Tibial nerve (tissue), 4 donors: ENCODE results near the gene ATP1A4. TPM values are rescaled to one million over a fixed set of nuclear protein-coding genes. Genes with fewer than 3 reads are reported as not detected.
A peak's percentile ranks its signal among the peaks of the same experiment; 100 is the strongest.
"Not testable (repeated sequence)": the region's sequence is repeated elsewhere in the genome, so short reads cannot be mapped to it uniquely, and the experiment has no call there.

Experiments
- DNase-seq, 2 donors: peaks; one replicate each; pipeline ENCODE4 v3.0.0-alpha.2; 2019; ENCODE audit warnings: low spot score in 2 of 2
- H3K27ac ChIP-seq, 4 donors: fragments of 200-600 bp; sonication (generic) in 3 of 4; one replicate each; pipeline ENCODE4 v1.5.1; 2017 to 2019; ENCODE audit warnings: mild to moderate bottlenecking in 1 of 4
- H3K27me3 ChIP-seq, 2 donors: fragments of 200-600 bp; sonication (generic) in 1 of 2; one replicate each; pipeline versions ENCODE4 v1.5.1 to v1.6.0; 2017 to 2019
- H3K36me3 ChIP-seq, 3 donors: fragments of 200-600 bp; sonication (generic); one replicate each; pipeline ENCODE4 v1.5.1; 2018 to 2019
- H3K4me1 ChIP-seq, 4 donors: fragments of 200-600 bp; sonication (generic) in 3 of 4; one replicate each; pipeline ENCODE4 v1.5.1; 2017 to 2019
- H3K4me3 ChIP-seq, 4 donors: fragments of 200-600 bp; sonication (generic) in 3 of 4; one replicate each; pipeline ENCODE4 v1.5.1; 2017 to 2019; ENCODE audit warnings: mild to moderate bottlenecking in 1 of 4, moderate library complexity in 1 of 4
- H3K9me3 ChIP-seq, 4 donors: fragments of 200-600 bp; sonication (generic) in 3 of 4; one replicate each; pipeline ENCODE4 v1.5.1; 2017 to 2019
- CTCF ChIP-seq, 5 experiments: fragments of 200-600 bp in 3 of 5; fragments of 450-650 bp in 2 of 5; sonication (generic) in 3 of 5; IDR thresholded peaks; one replicate each; pipeline ENCODE4 v1.5.1; 2016 to 2019; ENCODE audit warnings: antibody characterized with exemption in 5 of 5, mild to moderate bottlenecking in 3 of 5, moderate library complexity in 2 of 5
- EP300 ChIP-seq, 2 donors: sonication (generic); formaldehyde crosslinking; IDR thresholded peaks; one replicate each; pipeline ENCODE4 v1.6.1; 2017; ENCODE audit warnings: antibody characterized with exemption in 2 of 2, mild to moderate bottlenecking in 1 of 2
- POLR2A ChIP-seq, 2 donors: fragments of 450-650 bp; IDR thresholded peaks; one replicate each; pipeline ENCODE4 v1.6.1; 2017; ENCODE audit warnings: antibody characterized with exemption in 2 of 2, mild to moderate bottlenecking in 2 of 2, moderate library complexity in 2 of 2
- WGBS, 2 donors: methylation state at CpG; one replicate each; pipeline ENCODE4 v1.1.5; 2018; 5-methylcytosine and 5-hydroxymethylcytosine counted together
- total RNA-seq, 4 donors: library from RNA; depleted of rRNA; stranded (reverse); fragments of >200 nt; gene quantifications; one replicate each; pipeline ENCODE4 v1.1.0, GENCODE V29; 2016

The ATP1A4 gene
- total RNA-seq, 4 donors from 2014 or later: 0.90 to 5.0 (median 2.1) TPM

- Histone ChIP-seq H3K4me1 (peaks cover 0 to 79% (median 27%) of the 10 kb centered on the region in 4 donors), H3K27ac (peak overlapping the region in 2 of 4 donors; percentile 68 to 76), H3K4me3 (no peak overlapping the region), H3K36me3 (peaks cover 0 to 48% (median 0%) of the 10 kb centered on the region in 3 donors), H3K9me3 (no peaks in the 10 kb centered on the region), H3K27me3 (no peaks in the 10 kb centered on the region)
- no peak for DNase-seq
- no peak for TF ChIP-seq EP300 (IDR thresholded peaks at IDR 0.05)
- TF ChIP-seq CTCF (IDR thresholded peaks at IDR 0.05): no peak
- TF ChIP-seq POLR2A (IDR thresholded peaks at IDR 0.05): no peak
Observed at GRCh38 chr1:160123726-160124125, 27.7 kb upstream of the ATP1A4 start.

- Histone ChIP-seq H3K4me3 (no peak overlapping the region), H3K9me3 (no peaks in the 10 kb centered on the region), H3K27me3 (no peaks in the 10 kb centered on the region), H3K27ac (peak overlapping the region in 2 of 4 donors; percentile 68 to 76), H3K36me3 (peaks cover 0 to 60% (median 0%) of the 10 kb centered on the region in 3 donors), H3K4me1 (peaks cover 0 to 78% (median 21%) of the 10 kb centered on the region in 4 donors)
- TF ChIP-seq EP300 (IDR thresholded peaks at IDR 0.05) (no peak), CTCF (IDR thresholded peaks at IDR 0.05) (no peak)
- no peak for DNase-seq
- WGBS, 2 donors: 54 to 61% methylated on average over 8 of the region's 8 CpGs
Observed at GRCh38 chr1:160124705-160125478, 26.5 kb upstream of the ATP1A4 start.

GRCh38 chr1:160125746-160126145 is 25.7 kb upstream of the ATP1A4 start:
- no peaks in the 10 kb centered on the region for H3K9me3 ChIP-seq
- H3K27me3 ChIP-seq: no peaks in the 10 kb centered on the region
- no peak for DNase-seq
- H3K27ac ChIP-seq: peak overlapping the region in 3 of 4 donors; percentile 38 to 76 (median 68)
- H3K4me1 ChIP-seq: peaks cover 0 to 79% (median 26%) of the 10 kb centered on the region in 4 donors
- no peak for TF ChIP-seq EP300 (IDR thresholded peaks at IDR 0.05)
- no peak for TF ChIP-seq CTCF (IDR thresholded peaks at IDR 0.05)
- TF ChIP-seq POLR2A (IDR thresholded peaks at IDR 0.05): no peak
- H3K4me3 ChIP-seq: no peak overlapping the region
- WGBS, 2 donors: 25 to 30% methylated on average over 1 of the region's 1 CpG
- H3K36me3 ChIP-seq: peaks cover 0 to 69% (median 0%) of the 10 kb centered on the region in 3 donors

GRCh38 chr1:160126342-160126741 is 25.1 kb upstream of the ATP1A4 start:
- not testable (repeated sequence) for H3K27me3 ChIP-seq, H3K4me3 ChIP-seq, H3K9me3 ChIP-seq, DNase-seq
- peaks cover 0 to 79% (median 30%) of the 10 kb centered on the region in 4 donors for H3K4me1 ChIP-seq
- H3K27ac ChIP-seq: peak overlapping the region in 2 of 4 donors; percentile 68 to 76
- 63 to 64% methylated on average over 4 of the region's 4 CpGs for WGBS, 2 donors
- peaks cover 0 to 69% (median 0%) of the 10 kb centered on the region in 3 donors for H3K36me3 ChIP-seq

- Histone ChIP-seq H3K27ac (peak overlapping the region in 2 of 4 donors; percentile 76 to 81), H3K4me1 (peaks cover 0 to 86% (median 31%) of the 10 kb centered on the region in 4 donors)
- WGBS, 2 donors: 91 to 93% methylated on average over 9 of the region's 9 CpGs
Observed at GRCh38 chr1:160127381-160127780, 24.0 kb upstream of the ATP1A4 start.

More at GRCh38 chr1:160127381-160127780, 24.0 kb upstream of the ATP1A4 start:
- Histone ChIP-seq H3K27me3 (no peaks in the 10 kb centered on the region), H3K9me3 (no peaks in the 10 kb centered on the region), H3K4me3 (no peak overlapping the region), H3K36me3 (peaks cover 0 to 73% (median 0%) of the 10 kb centered on the region in 3 donors)
- no peak for DNase-seq
- TF ChIP-seq POLR2A (IDR thresholded peaks at IDR 0.05): no peak
- TF ChIP-seq CTCF (IDR thresholded peaks at IDR 0.05): no peak
- TF ChIP-seq EP300 (IDR thresholded peaks at IDR 0.05): no peak
